HG03108 (cell line): Measurements from ENCODE around the gene TASP1.

Experiments
- ATAC-seq: cut with Tn5 transposase; IDR thresholded peaks from one replicate; pipeline ENCODE4 v1.9.1; 2021; ENCODE audit warnings: moderate library complexity; ENCODE audit not compliant: unreplicated experiment

TASP1 gene

DNA sequence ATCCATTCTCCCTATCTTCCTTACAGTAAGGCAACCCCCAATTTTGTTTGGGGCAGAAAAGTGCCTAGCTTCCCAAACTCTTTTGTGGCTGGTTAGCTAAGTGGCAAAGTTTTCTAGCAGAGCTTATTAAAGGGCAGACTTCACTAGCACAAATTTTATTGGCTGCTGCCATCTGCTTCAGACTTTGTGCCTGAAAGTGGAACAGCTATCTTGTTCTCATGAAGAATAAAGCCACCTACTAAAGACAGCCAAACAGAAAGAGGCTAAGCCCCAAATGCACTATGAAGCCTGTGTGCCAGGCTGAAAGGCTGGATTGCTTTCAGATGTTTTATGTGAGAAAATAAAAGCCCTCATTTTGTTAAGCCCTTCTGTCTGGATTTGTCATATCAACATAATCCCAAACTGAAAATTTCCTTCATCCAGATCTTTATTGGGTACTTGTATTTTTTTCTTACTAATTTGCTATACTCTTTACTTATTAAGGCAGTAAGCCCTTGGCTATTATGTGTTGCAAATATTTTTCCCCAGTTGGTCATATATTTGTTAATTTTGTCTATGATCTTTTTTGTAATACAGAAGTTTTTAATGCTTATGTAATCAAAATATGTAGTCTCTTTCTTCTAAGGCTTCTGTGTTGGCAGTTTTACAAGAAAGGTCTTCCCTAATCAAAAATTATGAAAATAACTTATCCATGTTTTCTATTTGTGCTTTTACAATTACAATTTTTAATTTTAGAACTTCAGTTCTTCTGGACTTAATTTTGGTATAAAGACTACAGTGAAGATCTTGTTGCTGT is 191.1 kb downstream of the TASP1 start:
- no peak for ATAC-seq

DNA sequence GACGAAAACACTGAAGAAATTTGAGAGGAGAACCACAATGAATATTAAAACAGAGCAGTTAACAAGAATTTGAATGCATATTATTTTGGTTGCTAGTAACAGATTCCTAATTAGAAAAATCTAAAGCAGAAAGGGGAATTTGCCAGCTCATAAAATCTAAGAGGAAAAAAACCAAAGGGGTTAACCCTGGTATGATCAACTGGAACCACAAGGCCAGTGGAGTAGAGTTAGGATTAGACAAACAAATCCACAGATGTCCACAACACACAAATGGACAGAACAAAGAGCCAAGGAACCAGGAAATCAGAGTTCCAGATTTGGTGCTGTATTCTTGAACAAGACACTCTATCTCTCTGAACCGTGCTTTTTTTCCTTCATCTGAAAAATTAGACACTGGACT is 195.0 kb downstream of the TASP1 start:
- no peak for ATAC-seq

- no peak for ATAC-seq
These were observed 195.7 kb downstream of the TASP1 start for GRCh38 chr20:13442986-13443385.

DNA sequence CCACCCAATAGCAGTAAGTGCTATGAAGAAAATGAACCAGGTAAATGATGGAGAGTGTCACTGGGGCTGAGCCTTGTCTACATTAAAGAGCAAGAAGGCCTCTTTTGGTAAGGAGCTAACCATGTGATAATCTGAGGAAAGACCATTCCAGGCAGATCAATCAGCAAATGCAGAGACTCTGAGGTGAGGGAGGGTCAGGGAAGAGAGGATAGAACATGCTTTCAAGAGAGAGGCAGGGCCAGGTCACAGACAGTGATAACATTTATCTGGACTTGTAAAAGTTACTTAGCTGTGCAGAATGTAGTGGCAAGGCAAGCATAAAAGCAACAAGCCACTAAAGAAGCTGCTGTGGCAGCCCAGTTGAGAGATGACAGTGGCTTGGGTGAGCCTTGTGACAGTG is 197.3 kb downstream of the TASP1 start:
- ATAC-seq = no peak

GRCh38 chr20:13436530-13436929 is 202.2 kb downstream of the TASP1 start:
- no peak for ATAC-seq

GRCh38 chr20:13432126-13432525 is 206.6 kb downstream of the TASP1 start:
- ATAC-seq = no peak

GRCh38 chr20:13430346-13431002 is 208.3 kb downstream of the TASP1 start:
- no peak for ATAC-seq

GRCh38 chr20:13428684-13429083 is 210.0 kb downstream of the TASP1 start:
- no peak for ATAC-seq

DNA sequence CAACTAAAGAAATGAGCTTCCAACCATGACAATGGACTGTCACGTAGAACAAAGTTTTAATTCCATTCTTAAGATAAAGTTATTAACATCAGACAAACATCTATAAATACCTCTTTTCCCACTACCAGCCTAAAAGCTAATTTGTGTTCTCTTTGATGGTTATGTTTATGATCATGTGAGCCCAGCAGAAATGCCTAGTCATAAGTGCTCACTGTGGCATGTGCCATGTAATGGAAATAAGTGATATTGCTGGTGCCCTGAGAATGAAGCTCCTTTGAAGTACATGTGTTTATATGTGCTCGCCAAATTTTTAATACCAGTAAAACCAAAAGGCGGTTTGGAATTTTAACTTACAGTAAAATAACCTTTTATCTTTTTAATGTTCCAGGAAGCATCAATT is 211.9 kb downstream of the TASP1 start:
- ATAC-seq = no peak

DNA sequence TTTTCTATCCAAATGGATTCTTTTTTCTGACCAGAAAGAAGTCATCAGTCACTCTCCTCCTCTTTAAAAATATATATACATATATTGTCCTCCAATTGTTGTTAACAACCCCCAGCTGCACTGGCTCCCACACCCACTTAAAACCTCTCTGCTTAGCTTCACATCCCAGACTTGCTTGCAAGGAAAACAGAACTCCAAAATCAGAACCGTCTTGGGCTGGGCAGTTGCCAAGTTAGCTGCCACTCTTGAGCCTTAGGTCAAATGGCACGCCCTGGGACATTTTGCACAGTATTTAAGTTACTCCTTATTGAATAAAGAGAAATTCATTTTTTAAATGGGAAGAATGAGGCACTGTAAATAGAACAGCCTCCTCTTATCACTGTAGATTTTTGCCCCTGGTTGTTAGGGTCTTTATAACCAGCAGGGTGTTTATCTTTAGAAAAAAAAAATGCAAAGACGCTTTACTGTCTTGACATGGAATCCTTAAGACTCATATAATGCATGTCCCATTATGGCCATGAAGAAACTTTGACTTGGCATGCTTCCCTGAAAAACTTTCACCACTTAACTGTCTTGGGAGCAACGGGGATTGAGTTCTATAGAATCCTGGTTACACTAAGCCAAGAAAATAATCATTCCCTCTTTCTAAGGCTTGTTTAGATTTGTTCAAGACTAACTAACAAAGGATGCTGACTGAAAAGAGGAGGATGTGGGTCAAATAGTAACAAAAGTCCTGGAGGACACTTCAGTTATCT is 213.2 kb downstream of the TASP1 start:
- no peak for ATAC-seq

DNA sequence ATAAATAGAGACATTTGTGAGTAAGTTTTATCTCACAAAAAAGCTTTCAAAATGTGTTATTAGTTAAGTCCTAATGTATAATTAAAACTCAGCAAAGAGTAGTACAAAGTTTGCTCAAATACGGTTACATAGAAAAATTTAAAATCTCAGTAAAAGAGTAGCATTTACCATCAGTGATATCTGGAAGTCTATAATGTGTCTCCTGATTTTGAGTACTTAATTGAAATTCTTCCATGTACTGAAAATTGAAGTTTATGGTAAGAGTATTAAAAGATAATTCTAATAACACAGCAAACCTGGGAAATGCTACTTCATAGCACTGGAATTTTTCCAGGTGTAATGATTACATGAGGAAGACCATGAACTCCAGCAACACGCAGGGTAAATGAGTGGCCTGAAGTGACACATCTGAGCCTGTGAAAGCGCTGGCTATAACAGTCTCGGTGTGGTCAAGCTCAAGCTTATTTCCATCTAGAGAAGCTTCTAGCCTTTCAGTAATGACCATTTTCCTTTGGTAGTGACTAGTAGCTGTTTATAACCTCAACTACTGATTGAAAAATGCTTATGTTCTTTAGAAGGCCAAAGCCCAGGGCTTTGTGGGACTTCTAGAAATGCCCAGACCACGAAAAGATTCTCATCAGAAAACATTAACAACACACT is 214.4 kb downstream of the TASP1 start:
- ATAC-seq = no peak

- no peak for ATAC-seq
These were observed 215.1 kb downstream of the TASP1 start for GRCh38 chr20:13423472-13424173.

DNA sequence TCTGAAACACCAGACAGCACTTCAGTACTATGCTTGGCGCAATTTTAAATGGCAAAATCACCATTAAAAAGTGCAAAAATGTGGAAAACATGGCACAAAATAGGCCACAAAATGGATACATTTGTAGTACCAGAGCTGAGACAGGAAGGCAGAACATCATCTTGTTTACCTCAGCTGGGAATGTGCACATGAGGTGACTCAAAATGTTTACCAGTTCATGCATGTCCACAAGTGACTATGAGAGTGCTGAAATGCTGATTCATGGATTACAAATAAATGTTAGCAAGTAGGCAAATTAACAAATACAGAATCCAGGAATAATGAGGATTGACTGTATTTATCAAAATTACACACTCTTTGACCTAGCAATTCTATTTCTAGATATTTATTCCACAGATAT is 216.1 kb downstream of the TASP1 start:
- no peak for ATAC-seq

DNA sequence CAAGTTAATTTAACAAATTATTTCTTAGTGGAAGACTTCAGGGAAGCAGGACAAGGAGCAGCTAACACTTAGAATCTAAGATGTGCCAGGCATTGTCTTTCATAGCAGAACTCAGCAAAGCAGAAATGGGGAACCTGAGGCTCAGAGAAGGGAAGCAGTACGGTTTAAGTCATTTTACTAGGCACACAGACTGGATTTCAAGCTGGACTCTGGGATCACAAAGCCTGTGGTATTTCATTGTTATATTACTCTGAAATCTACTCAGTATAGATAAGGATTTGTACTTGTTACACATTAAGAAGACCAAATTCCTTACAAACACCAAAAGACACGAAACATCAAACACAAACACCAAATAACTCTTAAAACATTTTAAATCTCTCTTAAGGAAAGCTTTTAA is 218.1 kb downstream of the TASP1 start:
- no peak for ATAC-seq

DNA sequence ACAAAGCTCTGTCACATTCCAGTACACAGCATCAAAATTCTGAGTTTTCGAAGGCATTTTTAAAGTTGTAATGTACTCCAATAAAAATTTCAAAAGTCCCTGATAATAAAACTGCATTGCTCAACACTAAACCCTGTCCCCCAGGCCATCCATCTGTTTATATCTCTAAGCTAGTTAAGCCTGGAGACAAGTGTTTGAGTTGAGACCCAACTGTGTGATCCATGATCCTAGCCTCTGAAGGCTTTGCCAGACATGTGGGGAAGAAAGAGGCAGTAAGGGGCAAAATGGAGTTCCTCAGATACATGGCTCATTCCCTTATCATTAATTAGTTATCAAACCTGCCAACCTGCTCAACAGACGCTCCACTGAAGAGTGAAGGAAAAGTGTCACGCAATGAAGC is 219.3 kb downstream of the TASP1 start:
- ATAC-seq = no peak

GRCh38 chr20:13418263-13419229 is 220.2 kb downstream of the TASP1 start:
- no peak for ATAC-seq

DNA sequence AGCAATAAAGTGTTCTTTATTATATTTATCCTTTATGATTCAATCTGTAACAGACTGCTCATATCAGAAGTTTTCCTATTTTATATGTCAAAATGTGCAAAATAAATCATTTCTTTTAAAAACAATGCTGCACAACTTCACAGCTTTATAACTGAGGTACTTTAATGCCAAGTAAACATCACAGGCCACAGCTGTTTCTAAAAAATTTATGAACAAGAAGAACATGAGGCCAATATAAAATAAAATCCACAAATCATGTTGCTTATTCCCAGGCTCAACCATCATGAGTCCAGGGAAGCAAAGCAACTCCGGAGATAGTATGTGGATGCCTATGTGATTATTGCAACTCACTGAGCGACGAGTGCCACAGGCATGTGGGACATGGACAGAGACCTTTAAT is 222.2 kb downstream of the TASP1 start:
- ATAC-seq = no peak

- ATAC-seq = no peak
These were observed 225.8 kb downstream of the TASP1 start for GRCh38 chr20:13412806-13413445.

DNA sequence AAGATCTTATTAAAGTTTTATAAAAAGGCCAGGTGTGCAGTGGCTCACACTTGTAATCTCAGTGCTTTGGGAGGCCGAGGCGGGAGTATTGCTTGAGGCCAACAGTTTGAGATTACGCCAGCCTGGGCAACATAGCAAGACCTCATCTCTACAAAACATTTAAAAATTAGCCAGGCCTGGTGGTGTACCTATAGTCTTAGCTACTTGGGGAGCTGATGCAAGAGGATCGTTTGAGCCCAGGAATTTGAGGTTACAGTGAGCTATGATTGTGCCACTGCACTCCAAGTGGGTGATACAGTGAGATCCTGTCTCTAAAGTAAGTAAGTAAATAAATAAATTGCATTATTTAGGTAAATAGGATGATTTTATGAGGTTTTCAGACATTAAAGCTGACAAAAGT is 234.4 kb downstream of the TASP1 start:
- ATAC-seq = no peak
